ENCODE data around the gene DOK6.

Gene DOK6

GRCh38 chr18:69895066-69896047 lies 494.7 kb downstream of the DOK6 start:
- no peak overlapping the region for H3K27ac ChIP-seq (ENCODE audit: low read length, poor library complexity, severe bottlenecking)
- H3K79me1 ChIP-seq (replicated peaks; ENCODE audit: low read length, poor library complexity, severe bottlenecking): no peaks in the 10 kb centered on the region
- no peaks in the 10 kb centered on the region for H3K4me1 ChIP-seq (ENCODE audit: control insufficient read depth, insufficient read depth, low read depth, low read length)
- H2AFZ ChIP-seq (ENCODE audit: low read depth, low read length): no peak overlapping the region
- no peak overlapping the region for H3K18ac ChIP-seq (ENCODE audit: low read depth in 1 of 2, low read length in 2 of 2)
- no peak overlapping the region for H3K23ac ChIP-seq (ENCODE audit: low read length in 2 of 2)
- no peak overlapping the region for H4K91ac ChIP-seq (ENCODE audit: low read length)
- no peak overlapping the region for H2BK5ac ChIP-seq (ENCODE audit: low read depth, low read length, poor library complexity, severe bottlenecking)
- DNase-seq: no peak
- no peaks in the 10 kb centered on the region for H3K27me3 ChIP-seq (ENCODE audit: control insufficient read depth in 1 of 2, insufficient read depth in 1 of 2, low read length in 2 of 2)
- 93% methylated on average over 16 of the region's 19 CpGs for WGBS
- H2BK120ac ChIP-seq (ENCODE audit: low read depth, low read length): no peak overlapping the region
- no peak overlapping the region for H3K4ac ChIP-seq (ENCODE audit: low read depth in 1 of 2, low read length in 2 of 2)
- H3K4me3 ChIP-seq (ENCODE audit: insufficient read depth in 1 of 2, low read depth in 1 of 2, low read length in 2 of 2): no peak overlapping the region
- no peak overlapping the region for H3K9ac ChIP-seq (ENCODE audit: low read length)
- peaks cover 3% of the 10 kb centered on the region for H3K9me3 ChIP-seq (ENCODE audit: control insufficient read depth, low read length)
- no peak overlapping the region for H2BK12ac ChIP-seq (ENCODE audit: low read length in 2 of 2)
- no peak overlapping the region for H3K4me2 ChIP-seq (ENCODE audit: low read length, poor library complexity, severe bottlenecking)
- H2BK15ac ChIP-seq (ENCODE audit: low read depth, poor library complexity, severe bottlenecking): no peak overlapping the region
- no peak overlapping the region for H3K14ac ChIP-seq (ENCODE audit: low read length in 2 of 2)
- H4K8ac ChIP-seq (ENCODE audit: low read length): no peak overlapping the region
- no peaks in the 10 kb centered on the region for H3K36me3 ChIP-seq (ENCODE audit: control insufficient read depth in 1 of 2, insufficient read depth in 2 of 2, low read depth in 1 of 2, low read length in 2 of 2)
- H2AK5ac ChIP-seq (ENCODE audit: low read length, severe bottlenecking): no peak overlapping the region

- no peak overlapping the region for H3K4ac ChIP-seq (ENCODE audit: low read depth in 1 of 2, low read length in 2 of 2)
- no peaks in the 10 kb centered on the region for H3K79me1 ChIP-seq (replicated peaks; ENCODE audit: low read length, poor library complexity, severe bottlenecking)
- H2BK15ac ChIP-seq (ENCODE audit: low read depth, poor library complexity, severe bottlenecking): no peak overlapping the region
- no peak overlapping the region for H3K27ac ChIP-seq (ENCODE audit: low read length, poor library complexity, severe bottlenecking)
- H3K27me3 ChIP-seq (ENCODE audit: control insufficient read depth in 1 of 2, insufficient read depth in 1 of 2, low read length in 2 of 2): no peaks in the 10 kb centered on the region
- H3K18ac ChIP-seq (ENCODE audit: low read depth in 1 of 2, low read length in 2 of 2): no peak overlapping the region
- no peak overlapping the region for H3K4me2 ChIP-seq (ENCODE audit: low read length, poor library complexity, severe bottlenecking)
- no peak overlapping the region for H3K9ac ChIP-seq (ENCODE audit: low read length)
- no peak overlapping the region for H2BK12ac ChIP-seq (ENCODE audit: low read length in 2 of 2)
- H3K9me3 ChIP-seq (ENCODE audit: control insufficient read depth, low read length): no peaks in the 10 kb centered on the region
- no peak overlapping the region for H3K23ac ChIP-seq (ENCODE audit: low read length in 2 of 2)
- no peak overlapping the region for H4K8ac ChIP-seq (ENCODE audit: low read length)
- H3K36me3 ChIP-seq (ENCODE audit: control insufficient read depth in 1 of 2, insufficient read depth in 2 of 2, low read depth in 1 of 2, low read length in 2 of 2): no peaks in the 10 kb centered on the region
- no peak for DNase-seq
- no peak overlapping the region for H3K4me3 ChIP-seq (ENCODE audit: insufficient read depth in 1 of 2, low read depth in 1 of 2, low read length in 2 of 2)
- H2AFZ ChIP-seq (ENCODE audit: low read depth, low read length): no peak overlapping the region
- H2BK5ac ChIP-seq (ENCODE audit: low read depth, low read length, poor library complexity, severe bottlenecking): no peak overlapping the region
- H3K4me1 ChIP-seq (ENCODE audit: control insufficient read depth, insufficient read depth, low read depth, low read length): no peaks in the 10 kb centered on the region
- H3K14ac ChIP-seq (ENCODE audit: low read length in 2 of 2): no peak overlapping the region
- no peak overlapping the region for H4K91ac ChIP-seq (ENCODE audit: low read length)
- WGBS: 100% methylated on average over 4 of the region's 7 CpGs
- H2BK120ac ChIP-seq (ENCODE audit: low read depth, low read length): no peak overlapping the region
- H2AK5ac ChIP-seq (ENCODE audit: low read length, severe bottlenecking): no peak overlapping the region
These were observed 496.9 kb downstream of the DOK6 start for GRCh38 chr18:69897397-69898108.

- Histone ChIP-seq H3K27ac (ENCODE audit: low read length, poor library complexity, severe bottlenecking) (no peak overlapping the region), H3K36me3 (ENCODE audit: control insufficient read depth in 1 of 2, insufficient read depth in 2 of 2, low read depth in 1 of 2, low read length in 2 of 2) (no peaks in the 10 kb centered on the region)
These were observed 497.7 kb downstream of the DOK6 start for GRCh38 chr18:69898241-69898861.

More at GRCh38 chr18:69898241-69898861, 497.7 kb downstream of the DOK6 start:
- H4K91ac ChIP-seq (ENCODE audit: low read length): no peak overlapping the region
- H3K4ac ChIP-seq (ENCODE audit: low read depth in 1 of 2, low read length in 2 of 2): no peak overlapping the region
- H4K8ac ChIP-seq (ENCODE audit: low read length): no peak overlapping the region
- H3K4me1 ChIP-seq (ENCODE audit: control insufficient read depth, insufficient read depth, low read depth, low read length): no peaks in the 10 kb centered on the region
- H3K79me1 ChIP-seq (replicated peaks; ENCODE audit: low read length, poor library complexity, severe bottlenecking): no peaks in the 10 kb centered on the region
- no peak overlapping the region for H2BK15ac ChIP-seq (ENCODE audit: low read depth, poor library complexity, severe bottlenecking)
- no peak overlapping the region for H2AK5ac ChIP-seq (ENCODE audit: low read length, severe bottlenecking)
- H3K18ac ChIP-seq (ENCODE audit: low read depth in 1 of 2, low read length in 2 of 2): no peak overlapping the region
- H3K9ac ChIP-seq (ENCODE audit: low read length): no peak overlapping the region
- H3K4me2 ChIP-seq (ENCODE audit: low read length, poor library complexity, severe bottlenecking): no peak overlapping the region
- H3K23ac ChIP-seq (ENCODE audit: low read length in 2 of 2): no peak overlapping the region
- H2BK120ac ChIP-seq (ENCODE audit: low read depth, low read length): no peak overlapping the region
- no peaks in the 10 kb centered on the region for H3K9me3 ChIP-seq (ENCODE audit: control insufficient read depth, low read length)
- no peak overlapping the region for H3K4me3 ChIP-seq (ENCODE audit: insufficient read depth in 1 of 2, low read depth in 1 of 2, low read length in 2 of 2)
- WGBS: 85% methylated on average over 11 of the region's 11 CpGs
- no peak overlapping the region for H2AFZ ChIP-seq (ENCODE audit: low read depth, low read length)
- no peak for DNase-seq
- H2BK5ac ChIP-seq (ENCODE audit: low read depth, low read length, poor library complexity, severe bottlenecking): no peak overlapping the region
- H3K14ac ChIP-seq (ENCODE audit: low read length in 2 of 2): no peak overlapping the region
- no peak overlapping the region for H2BK12ac ChIP-seq (ENCODE audit: low read length in 2 of 2)
- no peaks in the 10 kb centered on the region for H3K27me3 ChIP-seq (ENCODE audit: control insufficient read depth in 1 of 2, insufficient read depth in 1 of 2, low read length in 2 of 2)
